GM18951 (cell line): ENCODE measurements around the gene KDM2B.
"Not testable (repeated sequence)": the region's sequence is repeated elsewhere in the genome, so short reads cannot be mapped to it uniquely, and the experiment has no call there.

Experiments used
- POLR2A ChIP-seq: IDR thresholded peaks from 4 replicates; pipeline ENCODE4 v1.6.1; 2011; ENCODE audit warnings: mild to moderate bottlenecking; ENCODE audit not compliant: insufficient read length, insufficient read depth; ENCODE audit errors: extremely low read depth
- in situ Hi-C: fragments of 300-500 bp; cut with MboI; formaldehyde crosslinking; loops from one replicate; pipeline ENCODE4 v1.12.0; 2022; ENCODE audit warnings: low sequenced_read_pairs, mixed read lengths, inconsistent platforms; ENCODE audit not compliant: unreplicated experiment

Gene KDM2B

DNA sequence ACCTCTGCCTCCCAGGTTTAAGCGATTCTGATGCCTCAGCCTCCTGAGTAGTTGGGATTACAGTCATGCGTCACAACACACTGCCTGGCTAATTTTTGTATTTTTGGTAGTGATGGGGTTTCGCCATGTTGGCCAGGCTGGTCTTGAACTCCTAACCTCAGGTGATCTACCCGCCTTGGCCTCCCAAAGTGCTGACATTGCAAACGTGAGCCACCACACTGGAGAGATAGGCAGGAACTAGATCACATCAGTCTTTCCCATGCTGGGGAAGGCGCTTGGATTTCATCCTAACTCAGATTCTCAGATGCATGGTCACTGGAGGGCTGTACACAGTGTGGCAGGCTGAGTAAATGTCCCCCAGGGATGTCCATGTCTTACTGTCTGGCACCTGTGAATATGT is 27.5 kb upstream of the KDM2B start:
- no peak for TF ChIP-seq POLR2A
- in situ Hi-C loops, result no loop called here

DNA sequence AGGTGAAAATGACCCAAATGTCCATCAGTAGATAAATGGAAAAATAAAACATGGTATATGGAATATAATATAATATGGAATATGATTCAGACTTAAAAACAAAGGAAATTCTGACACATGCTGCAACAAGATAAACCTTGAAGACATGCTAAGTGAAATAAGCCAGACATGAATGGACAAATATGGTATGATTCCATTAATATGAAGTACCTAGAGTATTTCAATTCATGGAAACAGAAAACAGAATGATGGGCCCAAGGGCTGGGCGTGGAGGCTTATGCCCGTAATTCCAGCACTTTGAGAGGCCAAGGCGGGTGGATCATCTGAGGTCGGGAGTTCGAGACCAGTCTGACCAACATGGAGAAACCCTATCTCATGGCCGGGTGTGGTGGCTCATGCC is 22.8 kb upstream of the KDM2B start:
- in situ Hi-C loops, result no loop called here
- no peak for TF ChIP-seq POLR2A

DNA sequence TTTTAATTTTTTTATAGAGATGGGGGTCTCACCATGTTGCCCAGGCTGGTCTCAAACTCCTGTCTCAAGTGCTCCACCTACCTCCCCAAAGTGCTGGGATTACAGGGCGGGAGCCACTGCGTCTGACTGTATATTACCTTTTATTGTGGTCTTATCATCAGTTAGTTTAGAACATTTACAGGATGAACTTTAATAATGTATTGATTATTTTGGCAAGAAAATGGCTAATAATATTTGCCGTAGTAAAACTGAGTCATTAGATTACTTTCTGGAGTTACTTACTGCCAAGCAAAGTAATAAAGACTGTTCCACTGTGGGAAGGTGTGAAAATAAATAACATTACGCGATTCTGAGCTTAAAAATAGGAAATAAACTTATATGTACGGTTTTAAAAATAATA is 21.9 kb upstream of the KDM2B start:
- no peak for TF ChIP-seq POLR2A
- in situ Hi-C loops, result no loop called here

DNA sequence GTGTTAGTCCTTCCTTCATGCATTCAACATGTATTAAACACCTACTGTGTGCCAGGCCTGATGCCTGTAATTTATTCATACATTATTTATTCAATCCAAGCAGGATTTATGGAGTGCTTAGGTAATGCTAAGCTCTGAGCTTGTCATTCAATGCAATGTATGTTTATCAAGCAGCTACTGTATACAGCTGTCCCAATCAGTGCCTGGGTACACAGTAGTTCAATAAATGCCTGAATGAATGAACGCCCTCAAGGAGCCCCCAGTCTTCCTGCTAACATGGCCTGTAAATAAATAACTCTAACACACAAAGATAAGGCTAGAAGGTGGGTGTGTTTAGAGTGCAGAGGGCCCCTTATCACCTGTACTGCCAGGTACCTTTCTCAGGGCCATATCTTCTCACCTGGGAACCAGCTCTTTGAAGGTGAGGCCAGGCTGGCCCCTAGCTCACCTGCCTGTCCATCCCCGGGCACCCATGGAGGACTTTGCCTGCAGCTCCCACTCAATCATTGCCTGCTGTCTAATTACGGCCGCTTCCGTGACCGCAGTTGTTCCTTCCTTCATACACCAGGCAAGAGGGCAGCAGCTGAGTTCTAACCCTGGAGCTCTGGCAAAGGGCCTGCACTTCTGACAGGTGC is 20.0 kb upstream of the KDM2B start:
- in situ Hi-C loops, result no loop called here
- no peak for TF ChIP-seq POLR2A

DNA sequence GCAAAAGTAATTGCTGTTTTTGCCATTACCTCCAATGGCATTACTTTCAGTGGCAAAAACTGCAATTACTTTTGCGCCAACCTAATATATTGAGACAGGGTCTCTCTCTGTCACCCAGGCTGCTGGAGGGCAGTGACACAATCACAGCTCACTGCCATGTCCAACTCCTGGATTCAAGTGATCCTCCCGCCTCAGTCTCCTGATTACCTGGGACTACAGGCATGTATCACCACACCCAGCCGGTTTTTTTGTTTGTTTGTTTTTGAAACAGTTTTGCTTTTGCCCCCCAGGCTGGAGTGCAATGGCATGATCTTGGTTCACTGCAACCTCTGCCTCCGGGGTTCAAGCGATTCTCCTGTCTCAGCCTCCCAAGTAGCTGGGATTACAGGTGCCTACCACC is 15.7 kb upstream of the KDM2B start:
- in situ Hi-C loops, result no loop called here

DNA sequence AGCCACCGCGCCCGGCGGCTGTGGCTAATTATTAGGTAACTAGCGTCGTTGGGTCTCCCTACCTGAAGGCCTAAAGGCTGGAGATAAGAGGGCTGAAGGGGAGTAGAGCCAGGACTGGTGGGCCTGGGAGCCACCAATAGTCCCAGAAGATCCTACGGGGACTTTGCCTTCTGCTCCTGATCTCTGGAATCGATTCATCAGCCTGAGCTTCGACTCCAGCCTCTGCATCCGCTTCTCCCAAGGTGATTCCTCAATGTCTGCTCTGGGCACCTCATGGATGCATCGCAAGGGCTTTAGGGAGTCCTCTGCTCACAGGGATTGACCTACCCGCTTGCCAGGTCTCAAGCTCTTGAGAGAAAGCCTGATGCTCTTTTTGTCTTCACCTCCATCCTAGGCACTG is 14.7 kb upstream of the KDM2B start:
- in situ Hi-C loops, result no loop called here

More for the DNA sequence above, 15.7 kb upstream of the KDM2B start:
- TF ChIP-seq POLR2A, result no peak

DNA sequence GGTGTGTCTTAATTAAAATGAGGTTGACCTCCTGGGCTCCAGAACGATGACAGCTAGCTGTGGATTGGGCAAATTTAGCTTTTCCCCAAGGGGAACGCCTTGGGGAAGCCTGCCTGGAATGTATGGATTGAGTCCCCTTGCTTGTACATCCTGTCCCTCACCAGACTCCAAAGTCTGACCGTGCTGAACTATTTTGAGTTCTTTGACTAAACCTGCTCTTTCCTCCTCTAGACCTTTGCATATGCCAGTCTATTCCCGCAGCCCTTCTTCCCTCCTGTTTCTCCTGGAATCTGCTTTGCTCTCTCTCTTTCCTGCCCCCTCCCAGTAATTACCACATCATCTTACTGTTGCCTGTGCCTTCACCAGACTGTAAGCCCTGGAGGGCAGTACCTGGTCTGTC is 11.5 kb upstream of the KDM2B start:
- in situ Hi-C loops, result no loop called here
- TF ChIP-seq POLR2A, result no peak

More for the DNA sequence above, 14.7 kb upstream of the KDM2B start:
- no peak for TF ChIP-seq POLR2A

DNA sequence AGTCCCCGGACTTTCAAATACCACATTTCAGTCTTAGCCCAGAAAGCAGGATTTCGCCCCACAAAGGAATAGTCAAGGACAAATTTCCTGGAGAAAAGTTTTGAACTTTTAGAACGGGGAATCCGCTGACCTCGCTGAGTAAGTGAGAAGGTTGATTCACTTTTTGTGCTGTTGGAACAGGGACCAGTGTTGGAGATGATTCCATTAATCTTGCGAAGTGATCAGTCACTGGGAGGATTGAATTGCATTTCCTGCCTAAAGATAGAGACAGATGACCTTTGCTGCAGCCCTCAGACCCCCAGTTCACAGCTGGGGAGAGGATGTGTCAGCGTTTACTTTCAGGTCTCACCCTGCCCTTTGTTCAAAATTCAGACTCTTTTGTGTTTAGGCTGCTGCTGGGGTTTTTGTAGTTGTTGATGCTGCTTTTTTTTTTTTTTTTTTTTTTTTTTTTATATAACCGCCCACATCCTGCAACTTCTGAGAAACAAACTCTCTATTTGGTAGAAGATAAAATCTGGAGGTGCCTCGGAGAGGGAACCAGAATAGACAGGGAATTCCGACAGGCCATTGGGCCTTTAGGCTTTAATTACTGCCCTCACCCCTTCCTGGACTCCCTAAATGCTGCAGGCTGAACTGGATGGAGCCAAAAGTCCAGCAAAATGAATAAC is 9.8 kb upstream of the KDM2B start:
- peak; percentile 41 for TF ChIP-seq POLR2A
- in situ Hi-C loops, result no loop called here

DNA sequence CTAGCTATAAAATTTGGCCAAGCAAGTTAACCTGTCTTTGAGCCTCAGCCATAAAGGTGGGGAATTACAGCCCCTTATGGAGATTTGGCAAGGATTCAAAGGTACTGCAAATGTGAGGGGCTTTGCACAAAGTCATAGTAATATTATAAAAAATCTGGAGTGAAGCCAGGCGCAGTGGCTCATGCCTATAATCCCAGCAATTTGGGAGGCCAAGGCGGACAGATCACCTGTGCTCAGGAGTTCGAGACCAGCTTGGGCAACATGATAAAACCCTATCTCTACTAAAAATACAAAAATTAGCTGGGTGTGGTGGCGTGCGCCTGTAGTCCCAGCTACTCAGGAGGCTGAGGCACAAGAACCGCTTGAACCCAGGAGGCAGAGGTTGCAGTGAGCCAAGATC is 4.1 kb upstream of the KDM2B start:
- in situ Hi-C loops, result not testable (repeated sequence)

DNA sequence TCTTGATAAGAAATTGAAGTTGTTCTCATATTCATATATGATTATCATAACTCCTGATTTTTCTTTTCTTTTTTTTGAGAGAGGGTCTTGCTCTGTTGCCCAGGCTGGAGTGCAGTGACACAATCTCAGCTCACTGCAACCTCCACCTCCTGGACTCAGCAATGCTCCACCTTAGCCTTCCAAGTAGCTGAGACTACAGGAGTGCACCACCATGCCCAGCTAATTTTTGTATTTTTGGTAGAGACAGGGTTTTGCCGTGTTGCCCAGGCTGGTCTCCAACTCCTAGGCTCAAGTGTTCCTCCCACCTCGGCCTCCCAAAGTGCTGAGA is 2.5 kb upstream of the KDM2B start:
- in situ Hi-C loops, result not testable (repeated sequence)

DNA sequence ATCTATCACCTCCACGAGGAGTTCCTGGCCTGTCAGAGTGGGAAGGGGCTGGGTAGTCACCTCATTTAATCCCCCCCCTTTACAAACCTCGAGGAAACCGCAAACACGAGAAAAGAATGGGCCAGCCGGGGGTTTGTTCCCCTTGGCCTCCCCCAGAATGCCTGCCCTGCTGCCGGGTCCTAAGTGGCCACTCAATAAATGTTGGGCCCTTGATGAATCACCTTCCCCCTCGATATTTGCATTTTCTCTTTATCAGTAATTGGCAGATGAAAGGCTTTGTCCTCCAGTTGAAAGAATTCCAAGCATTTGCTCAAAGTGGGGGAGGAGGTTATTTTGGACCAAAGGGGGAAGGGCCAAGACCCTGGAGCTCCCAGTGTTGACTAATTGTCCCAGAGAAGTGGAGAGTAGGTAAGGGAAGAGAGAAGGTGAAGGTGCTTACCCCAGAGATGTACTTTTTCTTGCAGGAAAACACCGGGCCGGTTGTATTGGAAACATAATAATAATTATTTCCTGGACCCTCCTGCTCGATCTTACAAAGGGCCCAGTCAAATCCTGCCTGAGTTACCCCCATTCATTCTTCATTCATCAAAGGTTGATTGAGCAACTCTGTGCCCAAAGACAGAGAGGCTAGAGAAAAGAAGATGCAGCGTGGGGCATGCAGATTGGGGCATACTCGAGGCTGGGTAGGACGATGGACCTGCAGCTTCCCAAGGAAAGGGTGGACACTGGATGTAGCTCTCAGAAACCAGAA is 1.9 kb upstream of the KDM2B start:
- TF ChIP-seq POLR2A, result no peak
- in situ Hi-C loops, result no loop called here

DNA sequence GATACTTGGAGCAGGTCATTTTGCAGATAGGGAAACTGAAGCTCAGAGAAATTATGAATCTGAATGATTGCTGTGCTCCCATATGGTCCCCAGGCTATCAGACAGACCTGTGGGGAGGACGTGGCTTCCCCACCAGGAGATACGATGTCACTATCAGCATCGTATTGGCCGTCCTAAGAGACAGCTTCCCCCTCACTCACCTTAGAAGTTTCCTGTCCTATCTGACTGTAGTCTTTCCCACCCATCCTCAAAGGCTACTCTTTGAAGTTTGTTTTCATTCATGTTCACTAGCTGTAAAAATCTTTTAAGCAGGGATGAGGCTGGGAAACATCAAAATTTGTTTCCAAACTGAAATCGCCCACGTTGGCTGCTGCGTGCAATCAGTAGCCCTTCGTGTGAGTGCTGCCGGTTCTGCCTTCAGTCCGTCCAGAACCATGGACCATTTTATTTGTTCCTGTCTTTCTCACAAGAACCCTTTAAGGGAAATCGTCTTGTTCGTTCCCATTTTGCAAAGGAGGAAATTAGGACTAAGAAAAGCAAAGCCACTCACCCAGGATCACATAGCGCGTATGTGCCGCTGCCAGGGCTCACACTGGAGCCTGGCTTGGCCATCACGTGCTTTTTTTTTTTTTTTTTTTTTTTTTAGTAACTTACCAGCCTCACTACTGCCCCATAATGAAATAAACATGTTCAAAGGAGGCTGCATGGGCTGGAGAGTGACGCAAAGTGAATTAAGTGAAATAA is 1.0 kb upstream of the KDM2B start:
- in situ Hi-C loops, result no loop called here
- TF ChIP-seq POLR2A, result no peak

DNA sequence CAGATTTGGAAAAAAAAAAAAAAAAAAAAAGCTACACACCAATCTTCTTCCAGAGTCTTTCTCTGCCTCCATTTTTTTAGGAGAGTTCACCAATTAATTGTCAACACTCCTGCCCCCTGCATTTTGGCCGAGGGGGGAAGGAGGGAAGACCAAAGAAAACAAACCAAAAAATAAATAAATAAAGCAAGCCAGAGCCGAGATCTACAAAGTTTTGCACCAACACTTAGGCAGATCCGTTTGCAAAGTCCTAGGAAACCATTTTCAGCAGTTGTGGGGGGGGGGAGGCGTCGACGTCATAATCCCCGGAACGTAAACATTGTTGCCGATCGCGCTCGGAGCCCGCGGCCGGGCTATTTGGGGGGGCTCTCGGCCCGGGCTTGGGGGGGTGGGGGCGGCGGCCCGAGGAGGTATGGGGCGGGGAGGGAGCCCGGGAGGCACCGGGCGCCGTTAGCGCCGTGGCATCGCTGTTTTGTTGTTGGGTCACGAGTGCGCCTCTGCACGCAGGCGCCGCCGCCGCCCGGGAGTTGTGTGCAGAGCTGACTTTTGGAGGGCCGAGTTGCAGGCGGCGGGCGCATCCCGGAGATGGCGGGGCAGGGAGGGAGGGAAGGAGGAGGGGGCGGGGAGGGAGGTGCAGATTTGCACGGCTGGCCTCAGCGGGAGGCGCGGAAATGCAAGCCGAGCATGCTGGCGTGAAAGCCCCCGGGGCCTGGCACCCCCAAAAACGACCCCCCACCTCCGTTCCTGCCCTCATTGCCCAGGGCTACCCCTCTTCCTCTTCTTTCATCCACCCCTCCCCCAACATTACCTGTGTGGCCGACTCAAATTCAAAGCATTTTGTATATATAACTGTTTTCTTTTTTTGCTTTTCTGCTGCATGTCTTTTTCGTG is 598 bp downstream of the KDM2B start:
- in situ Hi-C loops, result no loop called here
- TF ChIP-seq POLR2A, result peak; percentile 53
